ENCODE measurements around the gene ZNF212.

DNA sequence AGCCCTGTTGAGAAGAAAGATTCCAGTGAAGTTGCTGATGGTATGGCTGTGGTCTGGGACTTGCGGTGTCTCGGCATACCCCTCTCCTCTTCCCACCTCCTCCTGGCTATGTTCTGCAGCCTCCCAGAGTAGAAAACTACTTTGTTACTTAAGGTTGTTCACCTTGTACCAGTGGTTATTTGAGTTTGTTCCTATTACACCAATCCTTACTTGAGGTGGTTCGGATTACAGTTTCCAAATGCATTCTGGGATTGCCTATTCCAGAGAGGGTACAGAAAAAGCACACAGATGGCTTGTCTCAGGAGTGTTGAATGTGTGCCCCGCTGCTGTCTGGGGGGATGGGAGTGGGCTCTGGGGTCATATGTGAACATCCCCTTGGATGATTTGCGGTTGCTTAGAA, 15.7 kb downstream of the ZNF212 start:
- TF ChIP-seq POLR2A (IDR thresholded peaks at IDR 0.05): no peak
- TF ChIP-seq, protein P1, sequence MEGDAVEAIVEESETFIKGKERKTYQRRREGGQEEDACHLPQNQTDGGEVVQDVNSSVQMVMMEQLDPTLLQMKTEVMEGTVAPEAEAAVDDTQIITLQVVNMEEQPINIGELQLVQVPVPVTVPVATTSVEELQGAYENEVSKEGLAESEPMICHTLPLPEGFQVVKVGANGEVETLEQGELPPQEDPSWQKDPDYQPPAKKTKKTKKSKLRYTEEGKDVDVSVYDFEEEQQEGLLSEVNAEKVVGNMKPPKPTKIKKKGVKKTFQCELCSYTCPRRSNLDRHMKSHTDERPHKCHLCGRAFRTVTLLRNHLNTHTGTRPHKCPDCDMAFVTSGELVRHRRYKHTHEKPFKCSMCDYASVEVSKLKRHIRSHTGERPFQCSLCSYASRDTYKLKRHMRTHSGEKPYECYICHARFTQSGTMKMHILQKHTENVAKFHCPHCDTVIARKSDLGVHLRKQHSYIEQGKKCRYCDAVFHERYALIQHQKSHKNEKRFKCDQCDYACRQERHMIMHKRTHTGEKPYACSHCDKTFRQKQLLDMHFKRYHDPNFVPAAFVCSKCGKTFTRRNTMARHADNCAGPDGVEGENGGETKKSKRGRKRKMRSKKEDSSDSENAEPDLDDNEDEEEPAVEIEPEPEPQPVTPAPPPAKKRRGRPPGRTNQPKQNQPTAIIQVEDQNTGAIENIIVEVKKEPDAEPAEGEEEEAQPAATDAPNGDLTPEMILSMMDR (IDR thresholded peaks at IDR 0.05 in 8 of 11, conservative IDR thresholded peaks at IDR 0.05 in 3 of 11): no peak
